ENCODE measurements around the gene ZC3H13. TPM values are rescaled to one million over a fixed set of nuclear protein-coding genes. Genes with fewer than 3 reads are reported as not detected.
"Not testable (repeated sequence)": the region's sequence is repeated elsewhere in the genome, so short reads cannot be mapped to it uniquely, and the experiment has no call there.

ZC3H13 gene
- total and polyA plus RNA-seq, 9 donors = 15.1 to 64.1 (median 41.9) TPM

DNA sequence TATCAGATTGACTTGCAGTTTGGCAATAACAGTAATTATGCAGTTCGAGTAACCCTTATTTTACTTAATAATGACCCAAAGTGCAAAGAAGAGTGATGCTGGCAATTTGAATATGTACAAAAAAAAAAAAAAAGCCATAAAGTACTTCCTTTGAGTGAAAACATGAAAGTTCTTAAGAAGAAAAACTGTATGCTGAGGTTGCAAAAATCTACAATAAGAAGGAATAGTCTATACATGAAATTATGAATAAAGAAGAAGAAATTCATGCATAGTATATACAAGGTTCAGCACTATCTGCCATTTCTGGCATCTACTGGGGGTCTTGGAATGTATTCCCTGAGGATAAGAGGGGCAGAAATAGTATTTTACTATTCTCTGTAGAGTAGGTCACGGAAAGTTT, 55.9 kb downstream of the ZC3H13 start:
- no peaks in the 10 kb centered on the region for H3K9me3 ChIP-seq
- no peak overlapping the region for H3K27ac ChIP-seq
- no peak overlapping the region for H3K4me3 ChIP-seq
- peaks cover 2% of the 10 kb centered on the region for H3K4me1 ChIP-seq (ENCODE audit: insufficient read depth)
- intact Hi-C loops (cut with DNase I) = no loop called here
- no peak for DNase-seq
- H3K27me3 ChIP-seq = no peaks in the 10 kb centered on the region
- H3K36me3 ChIP-seq = no peaks in the 10 kb centered on the region
- TF ChIP-seq CTCF (IDR thresholded peaks at IDR 0.05) (no peak), POLR2A (IDR thresholded peaks at IDR 0.05) (no peak), EP300 (IDR thresholded peaks at IDR 0.05) (no peak)
- WGBS, 3 donors = 86 to 93% (median 89%) methylated on average over 2 of the region's 2 CpGs

DNA sequence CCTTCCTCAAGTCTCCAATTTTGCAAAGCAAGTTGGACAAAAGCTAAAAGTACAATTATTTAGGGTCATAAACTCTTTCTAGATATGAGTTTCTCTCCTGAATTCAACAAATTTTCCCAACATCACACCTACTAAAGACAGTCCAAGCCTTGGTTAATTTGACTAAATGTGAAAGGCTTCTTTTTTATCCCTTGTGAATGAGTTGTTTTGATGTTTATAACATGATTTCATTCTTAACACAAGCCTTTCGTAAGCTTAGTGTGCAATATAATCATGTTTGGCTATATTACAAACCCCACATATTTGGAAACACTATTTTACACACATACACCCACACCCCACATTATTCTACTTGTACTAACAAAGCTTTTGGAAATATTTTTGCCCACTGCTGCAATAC, 57.3 kb downstream of the ZC3H13 start:
- peaks cover 2% of the 10 kb centered on the region for H3K4me1 ChIP-seq (ENCODE audit: insufficient read depth)
- no peaks in the 10 kb centered on the region for H3K36me3 ChIP-seq
- no peak overlapping the region for H3K27ac ChIP-seq
- no peak overlapping the region for H3K4me3 ChIP-seq
- H3K27me3 ChIP-seq = no peaks in the 10 kb centered on the region
- no peak for DNase-seq
- WGBS, 3 donors = 69 to 88% (median 86%) methylated on average over 1 of the region's 1 CpG
- no peak for TF ChIP-seq POLR2A (IDR thresholded peaks at IDR 0.05)
- TF ChIP-seq EP300 (IDR thresholded peaks at IDR 0.05) = no peak
- TF ChIP-seq CTCF (IDR thresholded peaks at IDR 0.05) = no peak
- intact Hi-C loops (cut with DNase I) = no loop called here
- no peaks in the 10 kb centered on the region for H3K9me3 ChIP-seq

GRCh38 chr13:45994752-45995151, 57.8 kb downstream of the ZC3H13 start:
- no peaks in the 10 kb centered on the region for H3K9me3 ChIP-seq
- H3K4me1 ChIP-seq (ENCODE audit: insufficient read depth) = peaks cover 2% of the 10 kb centered on the region
- H3K4me3 ChIP-seq = no peak overlapping the region
- H3K36me3 ChIP-seq = no peaks in the 10 kb centered on the region
- TF ChIP-seq EP300 (IDR thresholded peaks at IDR 0.05) = no peak
- TF ChIP-seq POLR2A (IDR thresholded peaks at IDR 0.05) = no peak
- TF ChIP-seq CTCF (IDR thresholded peaks at IDR 0.05) = no peak
- no peak for DNase-seq
- WGBS, 3 donors = 88 to 95% (median 91%) methylated on average over 2 of the region's 2 CpGs
- no peak overlapping the region for H3K27ac ChIP-seq
- intact Hi-C loops (cut with DNase I) = no loop called here
- no peaks in the 10 kb centered on the region for H3K27me3 ChIP-seq

DNA sequence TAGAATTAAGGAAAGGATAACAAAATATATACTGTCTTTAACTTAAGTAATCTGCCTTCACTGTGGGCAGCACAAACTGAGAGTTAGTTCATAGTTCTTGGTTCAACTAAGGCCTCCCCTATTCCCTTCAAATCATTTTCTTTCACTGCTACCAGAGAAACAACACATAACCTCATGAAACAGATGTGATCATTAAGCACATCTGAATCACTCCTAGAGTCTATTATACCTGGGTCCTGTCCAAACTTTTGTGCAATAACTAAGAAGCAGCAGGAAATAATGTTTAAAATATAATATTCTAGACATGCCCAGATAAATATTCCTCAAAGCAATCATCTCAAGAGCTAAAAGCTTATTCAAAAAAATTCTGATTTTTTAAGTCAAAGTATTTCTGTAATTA, 62.9 kb downstream of the ZC3H13 start:
- TF ChIP-seq CTCF (IDR thresholded peaks at IDR 0.05) (no peak), EP300 (IDR thresholded peaks at IDR 0.05) (no peak), POLR2A (IDR thresholded peaks at IDR 0.05) (no peak)
- intact Hi-C loops (cut with DNase I) = no loop called here
- Histone ChIP-seq H3K4me1 (ENCODE audit: insufficient read depth) (peaks cover 2% of the 10 kb centered on the region), H3K9me3 (no peaks in the 10 kb centered on the region), H3K4me3 (no peak overlapping the region), H3K27me3 (no peaks in the 10 kb centered on the region), H3K36me3 (no peaks in the 10 kb centered on the region), H3K27ac (no peak overlapping the region)
- DNase-seq = no peak

DNA sequence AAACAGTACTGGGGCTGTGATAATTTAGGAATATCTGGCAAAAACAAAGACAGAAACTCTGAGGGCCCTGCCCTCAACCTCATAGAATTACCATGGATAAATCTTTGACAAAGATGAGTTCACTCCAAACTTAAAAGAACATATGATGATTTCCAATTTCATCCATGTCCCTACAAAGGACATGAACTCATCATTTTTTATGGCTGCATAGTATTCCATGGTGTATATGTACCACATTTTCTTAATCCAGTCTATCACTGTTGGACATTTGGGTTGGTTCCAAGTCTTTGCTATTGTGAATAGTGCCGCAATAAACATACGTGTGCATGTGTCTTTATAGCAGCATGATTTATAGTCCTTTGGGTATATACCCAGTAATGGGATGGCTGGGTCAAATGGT, 71.4 kb downstream of the ZC3H13 start:
- H3K4me1 ChIP-seq (ENCODE audit: insufficient read depth); H3K4me3 ChIP-seq; H3K36me3 ChIP-seq; H3K27ac ChIP-seq; DNase-seq; H3K9me3 ChIP-seq; H3K27me3 ChIP-seq; intact Hi-C loops (cut with DNase I): not testable (repeated sequence)
- WGBS, 3 donors = no CpG with 5 or more reads among the region's 2 CpGs
